GM18519 (cell line): ENCODE data around the gene ZBTB17.
"Not testable (repeated sequence)": the region's sequence is repeated elsewhere in the genome, so short reads cannot be mapped to it uniquely, and the experiment has no call there.

ENCODE experiments used
- ATAC-seq: cut with Tn5 transposase; IDR thresholded peaks from one replicate; pipeline ENCODE4 v1.9.1; 2021; ENCODE audit warnings: mild to moderate bottlenecking, moderate library complexity; ENCODE audit not compliant: unreplicated experiment, low FRiP score

The ZBTB17 gene

DNA sequence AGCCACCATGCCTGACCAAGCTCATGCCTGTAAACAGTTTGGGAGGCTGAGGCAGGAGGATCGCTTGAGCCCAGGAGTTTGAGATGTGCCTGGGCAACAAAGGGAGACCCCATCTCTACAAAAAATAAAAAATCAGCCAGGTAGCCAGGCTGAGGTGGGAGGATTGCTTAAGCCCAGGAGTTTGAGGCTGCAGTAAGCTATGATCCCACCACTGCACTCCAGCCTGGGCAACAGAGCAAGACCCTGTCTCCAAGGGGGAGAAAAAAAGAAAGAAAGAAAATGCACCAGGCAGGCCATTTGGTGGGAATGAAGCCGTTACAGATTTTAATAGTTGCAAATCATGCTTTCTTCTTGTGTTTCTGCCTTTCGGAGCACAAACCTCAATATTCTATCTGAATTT is 62.3 kb downstream of the ZBTB17 start:
- ATAC-seq: not testable (repeated sequence)

DNA sequence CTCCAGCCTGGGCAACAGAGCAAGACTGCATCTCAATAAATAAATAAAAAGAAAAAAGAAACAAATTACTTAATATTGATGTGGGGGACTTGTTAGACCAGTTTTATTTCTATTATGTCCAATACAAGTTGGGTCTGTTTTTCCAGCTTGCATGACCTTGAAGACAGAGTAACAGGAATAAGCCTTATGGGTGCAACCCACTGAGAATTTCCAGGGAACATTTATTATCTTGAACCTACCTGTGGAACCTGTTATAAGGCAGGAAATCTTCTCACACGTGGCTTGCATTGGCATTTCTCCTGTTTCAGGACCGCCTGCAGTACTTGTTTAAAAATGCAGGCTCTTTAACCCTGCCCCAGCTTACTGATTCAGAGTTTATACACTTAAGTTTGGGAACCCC is 64.0 kb downstream of the ZBTB17 start:
- no peak for ATAC-seq

GRCh38 chr1:15911141-15911540 is 64.8 kb downstream of the ZBTB17 start:
- ATAC-seq: no peak

GRCh38 chr1:15908597-15908996 is 67.3 kb downstream of the ZBTB17 start:
- no peak for ATAC-seq

- ATAC-seq: no peak
These were observed 73.0 kb downstream of the ZBTB17 start for GRCh38 chr1:15902882-15903281.

- no peak for ATAC-seq
These were observed 75.1 kb downstream of the ZBTB17 start for GRCh38 chr1:15900662-15901279.

DNA sequence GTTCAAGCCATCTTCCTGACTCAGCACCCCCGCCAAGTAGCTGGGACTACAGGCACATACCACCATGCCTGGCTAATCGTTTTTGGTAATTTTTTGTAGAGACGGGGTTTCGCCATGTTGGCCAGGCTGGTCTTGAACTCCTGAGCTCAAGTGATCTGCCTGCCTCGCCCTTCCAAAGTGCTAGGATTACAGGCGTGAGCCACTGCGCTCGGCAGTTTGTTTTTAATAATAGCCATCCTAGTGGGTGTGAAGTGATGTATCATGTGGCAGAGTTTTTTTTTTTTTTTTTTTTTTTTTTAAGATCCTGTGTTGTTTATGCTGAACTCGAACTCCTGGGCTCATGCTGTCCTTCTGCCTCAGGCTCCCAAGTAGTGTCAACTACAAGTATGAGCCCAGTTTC is 76.6 kb downstream of the ZBTB17 start:
- no peak for ATAC-seq

GRCh38 chr1:15896841-15897610 is 78.9 kb downstream of the ZBTB17 start:
- not testable (repeated sequence) for ATAC-seq

DNA sequence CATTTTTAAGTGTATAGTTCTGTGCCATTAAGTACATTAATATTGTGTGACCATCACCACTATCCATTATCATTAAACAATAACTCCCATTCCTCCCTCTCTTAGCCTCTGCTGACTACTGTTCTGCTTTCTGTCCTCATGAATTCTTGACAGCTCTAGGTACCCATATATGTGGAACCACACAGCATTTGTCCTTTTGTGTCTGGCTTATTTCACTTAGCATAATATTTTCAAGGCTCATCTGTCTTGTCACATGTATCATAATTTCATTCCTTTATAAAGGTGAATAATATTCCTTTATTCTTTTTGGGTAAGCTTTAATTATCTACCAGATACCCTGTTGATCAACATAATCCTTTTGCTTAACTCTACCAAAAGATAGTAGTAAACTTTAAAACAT is 80.7 kb downstream of the ZBTB17 start:
- no peak for ATAC-seq

- not testable (repeated sequence) for ATAC-seq
These were observed 82.9 kb downstream of the ZBTB17 start for GRCh38 chr1:15892857-15893599.
